Loucy (cell line): Measurements from ENCODE around the gene APOC4.

Experiments used
- H2AFZ ChIP-seq: fragments of 200-600 bp; sonication (generic); 2 replicates; pipeline ENCODE4 v1.6.0; 2016; ENCODE audit warnings: antibody characterized with exemption, mild to moderate bottlenecking, low read length, moderate library complexity
- H3F3A ChIP-seq: fragments of 200-600 bp; 2 replicates; pipeline ENCODE4 v1.6.0; 2016; ENCODE audit warnings: antibody characterized with exemption, low read depth, mild to moderate bottlenecking
- H3K27me3 ChIP-seq: fragments of 200-600 bp; sonication (generic); 2 replicates; pipeline ENCODE4 v1.6.1; 2014; ENCODE audit warnings: low read length, mild to moderate bottlenecking; ENCODE audit not compliant: insufficient read depth, poor library complexity, severe bottlenecking
- H3K36me3 ChIP-seq: fragments of 200-600 bp; sonication (generic); 2 replicates; pipeline ENCODE4 v1.6.1; 2016; ENCODE audit warnings: low read length; ENCODE audit not compliant: insufficient read depth
- H3K4me1 ChIP-seq: fragments of 200-600 bp; sonication (generic); 2 replicates; pipeline ENCODE4 v1.5.1; 2014; ENCODE audit warnings: low read length, mild to moderate bottlenecking; ENCODE audit not compliant: insufficient read depth, poor library complexity, severe bottlenecking
- H3K4me2 ChIP-seq: fragments of 200-600 bp; sonication (generic); 2 replicates; pipeline ENCODE4 v1.6.0; 2014; ENCODE audit warnings: antibody characterized with exemption, low read length, low read depth, mild to moderate bottlenecking; ENCODE audit not compliant: poor library complexity, severe bottlenecking
- H3K4me3 ChIP-seq: fragments of 200-600 bp; sonication (generic); 2 replicates; pipeline ENCODE4 v1.5.1; 2014; ENCODE audit warnings: low read length, mild to moderate bottlenecking, mixed read lengths; ENCODE audit not compliant: poor library complexity, severe bottlenecking
- H3K79me2 ChIP-seq: fragments of 200-600 bp; sonication (generic); 2 replicates; pipeline ENCODE4 v1.6.1; 2014; ENCODE audit warnings: low read length; ENCODE audit not compliant: insufficient read depth
- H3K9ac ChIP-seq: fragments of 200-600 bp; sonication (generic); 2 replicates; pipeline ENCODE4 v1.6.0; 2014; ENCODE audit warnings: mild to moderate bottlenecking, low read depth, low read length, moderate library complexity; ENCODE audit not compliant: poor library complexity, severe bottlenecking
- H3K9me2 ChIP-seq: fragments of 200-600 bp; sonication (generic); replicated peaks from 2 replicates; pipeline ENCODE4 v1.6.1; 2016; ENCODE audit warnings: low read depth, low read length, mixed read lengths
- H3K9me3 ChIP-seq: fragments of 200-600 bp; sonication (generic); 2 replicates; pipeline ENCODE4 v1.6.1; 2014; ENCODE audit warnings: mild to moderate bottlenecking, antibody characterized with exemption, low read length, low read depth; ENCODE audit not compliant: insufficient read depth
- H4K20me1 ChIP-seq: fragments of 200-600 bp; sonication (generic); 2 replicates; pipeline ENCODE4 v1.6.0; 2014; ENCODE audit warnings: antibody characterized with exemption, low read length, mild to moderate bottlenecking; ENCODE audit not compliant: insufficient read depth, poor library complexity, severe bottlenecking
- EZH2phosphoT487 ChIP-seq: fragments of 200-600 bp; IDR thresholded peaks from 2 replicates; pipeline ENCODE4 v1.6.1; 2018; ENCODE audit warnings: antibody characterized with exemption, mild to moderate bottlenecking, moderate library complexity, borderline replicate concordance
- TF ChIP-seq, protein P1 (sequence below): fragments of 200-600 bp; sonication (generic); conservative IDR thresholded peaks from 2 replicates; pipeline ENCODE4 v1.5.1; 2014; ENCODE audit warnings: mild to moderate bottlenecking, antibody characterized with exemption, low read length

Gene APOC4

DNA sequence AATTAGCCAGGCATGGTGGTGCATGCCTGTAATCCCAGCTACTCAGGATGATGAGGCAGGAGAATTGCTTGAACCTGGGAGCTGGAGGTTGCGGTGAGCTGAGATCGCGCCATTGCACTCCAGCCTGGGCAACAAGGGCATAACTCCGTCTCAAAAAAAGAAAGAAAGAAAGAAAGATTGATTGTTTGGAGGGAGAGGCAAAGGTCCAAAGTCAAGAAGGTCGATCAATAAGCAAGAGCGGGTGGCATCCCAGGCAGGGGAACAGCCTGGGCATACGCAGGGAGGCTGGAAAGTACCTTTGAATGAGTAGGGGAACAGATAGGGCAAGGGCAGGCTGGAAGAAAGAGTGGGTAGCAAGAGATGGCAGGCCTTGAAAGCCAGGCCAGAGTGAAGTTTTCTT is 11.9 kb upstream of the APOC4 start:
- no peak overlapping the region for H2AFZ ChIP-seq
- H3K79me2 ChIP-seq: no peaks in the 10 kb centered on the region
- no peaks in the 10 kb centered on the region for H3K27me3 ChIP-seq
- no peaks in the 10 kb centered on the region for H4K20me1 ChIP-seq
- no peak overlapping the region for H3K9ac ChIP-seq
- H3K36me3 ChIP-seq: no peaks in the 10 kb centered on the region
- TF ChIP-seq, protein P1, sequence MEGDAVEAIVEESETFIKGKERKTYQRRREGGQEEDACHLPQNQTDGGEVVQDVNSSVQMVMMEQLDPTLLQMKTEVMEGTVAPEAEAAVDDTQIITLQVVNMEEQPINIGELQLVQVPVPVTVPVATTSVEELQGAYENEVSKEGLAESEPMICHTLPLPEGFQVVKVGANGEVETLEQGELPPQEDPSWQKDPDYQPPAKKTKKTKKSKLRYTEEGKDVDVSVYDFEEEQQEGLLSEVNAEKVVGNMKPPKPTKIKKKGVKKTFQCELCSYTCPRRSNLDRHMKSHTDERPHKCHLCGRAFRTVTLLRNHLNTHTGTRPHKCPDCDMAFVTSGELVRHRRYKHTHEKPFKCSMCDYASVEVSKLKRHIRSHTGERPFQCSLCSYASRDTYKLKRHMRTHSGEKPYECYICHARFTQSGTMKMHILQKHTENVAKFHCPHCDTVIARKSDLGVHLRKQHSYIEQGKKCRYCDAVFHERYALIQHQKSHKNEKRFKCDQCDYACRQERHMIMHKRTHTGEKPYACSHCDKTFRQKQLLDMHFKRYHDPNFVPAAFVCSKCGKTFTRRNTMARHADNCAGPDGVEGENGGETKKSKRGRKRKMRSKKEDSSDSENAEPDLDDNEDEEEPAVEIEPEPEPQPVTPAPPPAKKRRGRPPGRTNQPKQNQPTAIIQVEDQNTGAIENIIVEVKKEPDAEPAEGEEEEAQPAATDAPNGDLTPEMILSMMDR: no peak
- H3K4me3 ChIP-seq: no peak overlapping the region
- H3K4me1 ChIP-seq: no peaks in the 10 kb centered on the region
- H3F3A ChIP-seq: no peaks in the 10 kb centered on the region
- H3K9me3 ChIP-seq: no peaks in the 10 kb centered on the region
- H3K4me2 ChIP-seq: no peak overlapping the region
- H3K9me2 ChIP-seq: no peaks in the 10 kb centered on the region

DNA sequence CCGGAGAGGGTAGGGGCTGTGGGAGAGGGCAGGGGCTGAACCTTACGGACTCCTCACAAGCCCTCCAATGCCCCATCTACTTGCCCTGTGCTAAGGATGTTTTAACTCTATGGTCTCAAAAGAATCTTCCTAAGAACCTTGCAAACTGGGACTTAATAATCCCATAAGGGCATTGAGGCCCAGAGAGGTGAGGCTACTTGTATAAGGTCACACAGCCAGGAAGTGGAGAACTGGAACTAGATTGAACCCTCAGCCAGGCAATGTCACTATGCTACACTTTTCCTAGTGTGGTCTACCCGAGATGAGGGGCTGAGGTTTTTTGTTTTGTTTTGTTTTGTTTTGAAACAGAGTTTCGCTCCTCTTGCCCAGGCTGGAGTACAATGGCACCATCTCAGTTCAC is 10.5 kb upstream of the APOC4 start:
- Histone ChIP-seq H3K4me3 (no peak overlapping the region), H3K79me2 (no peaks in the 10 kb centered on the region), H3K36me3 (no peaks in the 10 kb centered on the region), H3K9me3 (no peaks in the 10 kb centered on the region), H4K20me1 (no peaks in the 10 kb centered on the region), H3K9ac (no peak overlapping the region), H3K4me2 (no peak overlapping the region), H3K9me2 (no peaks in the 10 kb centered on the region), H3F3A (no peaks in the 10 kb centered on the region), H3K27me3 (no peaks in the 10 kb centered on the region), H2AFZ (no peak overlapping the region), H3K4me1 (no peaks in the 10 kb centered on the region)
- no peak for TF ChIP-seq EZH2phosphoT487
- TF ChIP-seq, protein P1: no peak

DNA sequence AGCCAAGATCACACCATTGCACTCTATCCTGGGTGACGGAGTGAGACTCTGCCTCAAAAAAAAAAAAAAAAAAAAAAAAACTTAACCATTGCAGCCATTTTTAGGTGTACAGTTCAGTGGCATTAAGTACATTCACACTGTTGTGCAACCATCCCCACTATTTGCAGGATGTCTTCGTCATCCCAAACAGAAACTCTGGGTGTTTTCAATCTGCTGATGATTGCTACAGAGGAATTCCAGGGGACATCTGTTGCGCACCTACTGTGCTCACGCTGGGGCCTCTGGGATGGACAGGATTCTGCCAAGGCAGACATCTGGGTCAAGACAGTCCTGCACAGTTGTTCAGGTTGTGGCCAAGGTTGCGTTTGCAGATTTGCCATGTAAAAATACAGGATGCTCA is 2.4 kb upstream of the APOC4 start:
- H3K79me2 ChIP-seq: no peaks in the 10 kb centered on the region
- H3K9me2 ChIP-seq: no peaks in the 10 kb centered on the region
- no peaks in the 10 kb centered on the region for H3K4me1 ChIP-seq
- no peaks in the 10 kb centered on the region for H4K20me1 ChIP-seq
- H2AFZ ChIP-seq: no peak overlapping the region
- H3K27me3 ChIP-seq: no peaks in the 10 kb centered on the region
- H3K4me2 ChIP-seq: no peak overlapping the region
- H3K9ac ChIP-seq: no peak overlapping the region
- TF ChIP-seq, protein P1: no peak
- TF ChIP-seq EZH2phosphoT487: no peak
- H3K36me3 ChIP-seq: no peaks in the 10 kb centered on the region
- no peak overlapping the region for H3K4me3 ChIP-seq
- no peaks in the 10 kb centered on the region for H3K9me3 ChIP-seq
- no peaks in the 10 kb centered on the region for H3F3A ChIP-seq
